IMR-90 (cell line): ENCODE data around the gene STAG1.

ENCODE experiments used
- CEBPB ChIP-seq: IDR thresholded peaks from 2 replicates; pipeline ENCODE4 v1.6.1; 2012; ENCODE audit warnings: low read depth, low read length, improper control_type of control experiment
- CHD1 ChIP-seq: IDR thresholded peaks from 2 replicates; pipeline ENCODE4 v1.6.1; 2012; ENCODE audit warnings: low read depth, low read length, improper control_type of control experiment
- CTCF ChIP-seq: conservative IDR thresholded peaks from 2 replicates; pipeline ENCODE4 v1.5.1; 2012; ENCODE audit warnings: mild to moderate bottlenecking, low read depth, low read length, improper control_type of control experiment
- MAFK ChIP-seq: IDR thresholded peaks from 2 replicates; pipeline ENCODE4 v1.6.1; 2012; ENCODE audit warnings: low read depth, low read length, improper control_type of control experiment
- MAZ ChIP-seq: IDR thresholded peaks from 2 replicates; pipeline ENCODE4 v1.6.1; 2012; ENCODE audit warnings: low read depth, mild to moderate bottlenecking, low read length, improper control_type of control experiment, moderate library complexity, borderline replicate concordance
- POLR2A ChIP-seq: IDR thresholded peaks from 2 replicates; pipeline ENCODE4 v1.6.1; 2012; ENCODE audit warnings: mild to moderate bottlenecking, low read depth, low read length
- RCOR1 ChIP-seq: IDR thresholded peaks from 2 replicates; pipeline ENCODE4 v1.6.1; 2012; ENCODE audit warnings: mild to moderate bottlenecking, low read length, improper control_type of control experiment; ENCODE audit not compliant: insufficient replicate concordance
- RFX5 ChIP-seq: IDR thresholded peaks from 2 replicates; pipeline ENCODE4 v1.8.0; 2012; ENCODE audit warnings: low read depth, mild to moderate bottlenecking, low read length, moderate library complexity
- SMC3 ChIP-seq: fragments of 150-350 bp; IDR thresholded peaks from 2 replicates; pipeline ENCODE4 v1.6.1; 2016; ENCODE audit warnings: low read depth, mild to moderate bottlenecking, antibody characterized with exemption, low read length, moderate library complexity
- TF ChIP-seq, protein P1 (sequence below): fragments of 150-350 bp; IDR thresholded peaks from 2 replicates; pipeline ENCODE4 v1.6.1; 2017; ENCODE audit warnings: mild to moderate bottlenecking, antibody characterized with exemption, low read length, low read depth
- TF ChIP-seq, protein P2 (sequence below): fragments of 150-350 bp; IDR thresholded peaks from 2 replicates; pipeline ENCODE4 v1.6.1; 2016; ENCODE audit warnings: low read depth, mild to moderate bottlenecking, low read length, moderate library complexity, borderline replicate concordance

GRCh38 chr3:136329593-136329992 lies 422.6 kb downstream of the STAG1 start:
- TF ChIP-seq CTCF (no peak), SMC3 (no peak), POLR2A (no peak), RFX5 (no peak), CHD1 (no peak), MAZ (no peak), MAFK (no peak), CEBPB (no peak), RCOR1 (no peak)
- TF ChIP-seq, protein P1, sequence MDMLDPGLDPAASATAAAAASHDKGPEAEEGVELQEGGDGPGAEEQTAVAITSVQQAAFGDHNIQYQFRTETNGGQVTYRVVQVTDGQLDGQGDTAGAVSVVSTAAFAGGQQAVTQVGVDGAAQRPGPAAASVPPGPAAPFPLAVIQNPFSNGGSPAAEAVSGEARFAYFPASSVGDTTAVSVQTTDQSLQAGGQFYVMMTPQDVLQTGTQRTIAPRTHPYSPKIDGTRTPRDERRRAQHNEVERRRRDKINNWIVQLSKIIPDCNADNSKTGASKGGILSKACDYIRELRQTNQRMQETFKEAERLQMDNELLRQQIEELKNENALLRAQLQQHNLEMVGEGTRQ: no peak
- TF ChIP-seq, protein P2, sequence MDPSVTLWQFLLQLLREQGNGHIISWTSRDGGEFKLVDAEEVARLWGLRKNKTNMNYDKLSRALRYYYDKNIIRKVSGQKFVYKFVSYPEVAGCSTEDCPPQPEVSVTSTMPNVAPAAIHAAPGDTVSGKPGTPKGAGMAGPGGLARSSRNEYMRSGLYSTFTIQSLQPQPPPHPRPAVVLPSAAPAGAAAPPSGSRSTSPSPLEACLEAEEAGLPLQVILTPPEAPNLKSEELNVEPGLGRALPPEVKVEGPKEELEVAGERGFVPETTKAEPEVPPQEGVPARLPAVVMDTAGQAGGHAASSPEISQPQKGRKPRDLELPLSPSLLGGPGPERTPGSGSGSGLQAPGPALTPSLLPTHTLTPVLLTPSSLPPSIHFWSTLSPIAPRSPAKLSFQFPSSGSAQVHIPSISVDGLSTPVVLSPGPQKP: no peak
